Fibroblast of skin of right biceps (primary cell): ENCODE results near the gene ISYNA1.

ENCODE experiments used
- DNase-seq: peaks from one replicate; pipeline ENCODE4 v3.0.0-alpha.2; 2013

ISYNA1 gene

GRCh38 chr19:18466354-18466753 is 28.4 kb upstream of the ISYNA1 start:
- DNase-seq: no peak

GRCh38 chr19:18465964-18466339 is 28.0 kb upstream of the ISYNA1 start:
- no peak for DNase-seq

- DNase-seq: no peak
Observed at GRCh38 chr19:18465214-18465963, 27.5 kb upstream of the ISYNA1 start.

- peak; percentile 34 for DNase-seq
Observed at GRCh38 chr19:18464646-18465045, 26.7 kb upstream of the ISYNA1 start.

- DNase-seq: no peak
Observed at GRCh38 chr19:18461471-18461870, 23.5 kb upstream of the ISYNA1 start.

- no peak for DNase-seq
Observed at GRCh38 chr19:18460900-18461299, 23.0 kb upstream of the ISYNA1 start.

GRCh38 chr19:18457483-18458331 is 19.8 kb upstream of the ISYNA1 start:
- DNase-seq: no peak

GRCh38 chr19:18456974-18457373 is 19.0 kb upstream of the ISYNA1 start:
- DNase-seq: no peak

- no peak for DNase-seq
Observed at GRCh38 chr19:18456279-18456678, 18.3 kb upstream of the ISYNA1 start.

GRCh38 chr19:18453269-18454024 is 15.5 kb upstream of the ISYNA1 start:
- DNase-seq: no peak

- DNase-seq: no peak
Observed at GRCh38 chr19:18452386-18452785, 14.5 kb upstream of the ISYNA1 start.

GRCh38 chr19:18450931-18451836 is 13.3 kb upstream of the ISYNA1 start:
- peak; percentile 73 for DNase-seq

- DNase-seq: no peak
Observed at GRCh38 chr19:18450021-18450930, 12.3 kb upstream of the ISYNA1 start.

GRCh38 chr19:18449552-18449951 is 11.6 kb upstream of the ISYNA1 start:
- no peak for DNase-seq

GRCh38 chr19:18446811-18447359 is 9.0 kb upstream of the ISYNA1 start:
- DNase-seq: no peak

GRCh38 chr19:18446145-18446810 is 8.3 kb upstream of the ISYNA1 start:
- DNase-seq: no peak

GRCh38 chr19:18445262-18445948 is 7.5 kb upstream of the ISYNA1 start:
- no peak for DNase-seq

- no peak for DNase-seq
Observed at GRCh38 chr19:18444513-18444912, 6.6 kb upstream of the ISYNA1 start.

GRCh38 chr19:18443831-18444230 is 5.9 kb upstream of the ISYNA1 start:
- no peak for DNase-seq

- no peak for DNase-seq
Observed at GRCh38 chr19:18443406-18443805, 5.5 kb upstream of the ISYNA1 start.
